Measurements from ENCODE around the gene PAQR3.

DNA sequence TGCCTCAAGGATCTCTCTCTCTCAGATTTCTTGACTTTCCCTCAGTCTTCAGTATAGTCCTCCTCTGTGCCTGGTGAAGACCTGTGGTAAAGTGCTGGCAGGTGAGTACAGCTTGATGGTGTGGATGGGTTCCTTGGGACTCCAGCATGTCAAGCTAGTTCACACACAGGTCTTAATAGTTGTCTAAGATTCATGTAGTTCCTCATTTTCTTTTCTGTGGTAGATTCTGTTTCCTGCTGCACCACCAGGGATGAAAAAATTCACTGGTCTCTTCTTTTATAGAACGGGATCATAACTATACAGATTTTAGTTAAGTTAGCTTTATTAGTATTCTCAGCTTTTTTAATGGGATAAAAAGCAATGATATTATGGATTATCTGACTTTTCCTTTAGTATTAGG is 32.5 kb upstream of the PAQR3 start:
- TF ChIP-seq RAD21 (IDR thresholded peaks at IDR 0.05; ENCODE audit: low read length) (no peak), POLR2A (IDR thresholded peaks at IDR 0.05; ENCODE audit: low read depth, low read length) (no peak)

Data from IMR-90 (cell line).